ENCODE results near the gene GMEB2. TPM values are rescaled to one million over a fixed set of nuclear protein-coding genes. Genes with fewer than 3 reads are reported as not detected.
"Not testable (repeated sequence)": the region's sequence is repeated elsewhere in the genome, so short reads cannot be mapped to it uniquely, and the experiment has no call there.

Gene GMEB2, protein sequence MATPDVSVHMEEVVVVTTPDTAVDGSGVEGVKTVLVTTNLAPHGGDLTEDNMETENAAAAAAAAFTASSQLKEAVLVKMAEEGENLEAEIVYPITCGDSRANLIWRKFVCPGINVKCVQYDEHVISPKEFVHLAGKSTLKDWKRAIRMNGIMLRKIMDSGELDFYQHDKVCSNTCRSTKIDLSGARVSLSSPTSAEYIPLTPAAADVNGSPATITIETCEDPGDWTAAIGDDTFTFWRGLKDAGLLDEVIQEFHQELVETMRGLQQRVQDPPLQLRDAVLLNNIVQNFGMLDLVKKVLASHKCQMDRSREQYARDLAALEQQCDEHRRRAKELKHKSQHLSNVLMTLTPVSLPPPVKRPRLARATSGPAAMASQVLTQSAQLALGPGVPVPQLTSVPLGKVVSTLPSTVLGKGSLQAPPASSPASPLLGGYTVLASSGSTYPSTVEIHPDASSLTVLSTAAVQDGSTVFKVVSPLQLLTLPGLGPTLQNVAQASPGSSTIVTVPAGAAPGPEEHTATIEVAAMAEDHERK
- 10 to 100 TPM in 3 of 4 donors, 1 to 10 TPM in 1; 8.2 to 14.0 (median 12.5) TPM for polyA plus RNA-seq (ENCODE audit: insufficient read length in 4 of 4)

DNA sequence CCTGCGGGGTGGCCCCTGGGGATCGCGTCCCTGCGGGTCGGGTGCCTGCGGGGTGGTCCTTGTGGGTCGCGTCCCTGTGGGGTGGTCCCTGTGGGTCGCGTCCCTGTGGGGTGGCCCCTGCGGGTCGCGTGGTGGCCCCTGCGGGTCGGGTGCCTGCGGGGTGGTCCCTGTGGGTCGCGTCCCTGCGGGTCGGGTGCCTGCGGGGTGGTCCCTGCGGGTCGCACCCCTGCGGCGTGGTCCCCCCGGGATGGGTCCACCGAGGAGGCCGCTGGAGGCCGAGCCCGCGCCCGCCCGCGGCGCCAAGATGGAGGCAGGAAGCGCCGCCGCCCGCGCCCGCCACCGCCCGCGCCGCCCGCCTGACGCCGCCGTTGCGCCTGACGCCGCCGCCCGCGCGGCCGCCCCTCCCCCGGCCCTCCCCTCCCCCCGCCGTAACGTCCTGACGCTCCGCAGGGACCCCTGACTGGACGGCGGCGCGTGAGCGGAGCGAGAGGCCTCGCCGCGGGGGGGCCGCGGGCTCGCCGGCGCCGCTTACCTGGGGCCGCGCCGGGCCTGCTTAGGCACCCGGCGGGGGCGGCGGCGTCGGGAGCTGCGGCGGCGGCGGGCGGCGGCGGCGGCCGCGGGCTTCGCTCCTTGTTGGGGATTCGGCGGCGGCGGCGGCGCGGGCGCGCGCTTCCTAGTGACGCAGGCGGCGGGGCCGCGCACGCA is at the start of gene GMEB2:
Gene GMEB2, minus strand, starts transcription at position 678 of the 705 bp plus-strand sequence. CDS start 7,704 bp downstream, outside the sequence.
- DNase-seq (ENCODE audit: low read depth in 4 of 4, low spot score in 2 of 4): peak in 1 of 4 donors; percentile 16

DNA sequence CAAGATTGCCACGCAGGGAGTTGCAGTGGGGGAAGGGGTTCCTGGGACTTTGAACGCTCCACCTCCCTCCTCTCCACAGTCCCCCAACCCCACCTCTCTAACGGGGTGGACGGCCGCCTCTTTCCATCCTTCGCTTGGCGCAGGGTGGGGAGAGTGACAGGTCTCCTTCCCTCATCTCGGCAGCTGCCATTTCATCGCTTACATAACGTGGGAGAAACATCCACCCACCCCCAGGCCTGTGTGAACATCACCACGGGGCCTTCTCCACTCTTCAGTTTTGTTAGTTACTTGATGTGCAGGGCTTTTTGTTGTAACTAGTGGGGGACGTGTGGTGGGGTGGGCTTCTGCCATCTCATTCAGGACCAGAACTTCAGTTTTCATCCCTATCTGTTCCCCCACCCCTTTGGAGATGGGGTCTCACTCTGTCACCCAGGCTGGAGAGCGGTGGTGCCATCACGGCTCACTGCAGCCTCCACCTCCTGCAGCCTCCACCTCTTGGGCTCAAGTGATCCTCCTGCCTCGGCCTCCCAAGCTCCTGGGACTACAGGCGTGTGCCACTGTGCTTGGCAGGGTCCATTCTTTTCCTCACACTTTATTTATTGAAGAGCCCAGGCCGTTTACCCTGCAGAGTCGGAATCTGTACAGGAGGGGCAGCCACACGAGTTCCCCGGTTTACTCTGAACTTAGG is 48.9 kb upstream of the GMEB2 start:
- DNase-seq (ENCODE audit: low read depth in 4 of 4, low spot score in 2 of 4): no peak

DNA sequence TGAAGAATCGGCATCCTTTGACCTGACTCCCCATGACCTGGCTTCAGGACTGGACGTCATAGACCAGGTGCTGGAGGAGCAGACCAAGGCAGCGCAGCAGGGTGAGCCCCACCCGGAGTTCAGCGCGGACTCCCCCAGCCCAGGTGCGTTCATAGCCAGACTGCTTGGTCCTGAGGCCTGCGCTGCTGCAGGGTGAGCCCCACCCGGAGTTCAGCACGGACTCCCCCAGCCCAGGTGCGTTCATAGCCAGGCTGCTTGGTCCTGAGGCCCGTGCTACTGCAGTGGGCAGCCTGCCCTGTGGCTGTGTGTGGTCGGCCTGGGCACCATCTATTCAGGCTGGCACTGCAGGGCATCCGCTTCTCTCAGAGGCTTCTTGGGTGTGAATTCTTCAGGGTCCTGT is 47.0 kb upstream of the GMEB2 start:
- no peak for DNase-seq (ENCODE audit: low read depth in 4 of 4, low spot score in 2 of 4)

DNA sequence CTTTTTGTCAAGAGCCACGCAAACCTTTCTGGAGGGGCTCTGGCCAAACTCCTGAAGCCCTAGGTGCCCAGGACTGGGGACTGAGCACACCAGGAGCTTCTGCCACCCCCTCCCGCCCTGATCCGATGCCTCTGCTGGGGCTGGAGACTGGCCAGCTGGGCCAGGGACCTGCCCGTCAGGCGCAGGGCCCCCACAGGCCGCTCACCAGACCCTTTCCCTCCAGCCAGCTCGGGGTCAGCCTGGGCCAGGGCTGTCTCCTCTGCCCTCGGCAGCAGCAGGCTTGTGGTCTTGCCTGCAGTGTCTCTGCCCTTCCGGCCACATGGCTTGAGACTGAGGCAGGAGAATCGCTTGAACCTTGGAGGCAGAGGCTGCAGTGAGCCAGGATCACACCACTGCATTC is 45.8 kb upstream of the GMEB2 start:
- no peak for DNase-seq (ENCODE audit: low read depth in 4 of 4, low spot score in 2 of 4)

DNA sequence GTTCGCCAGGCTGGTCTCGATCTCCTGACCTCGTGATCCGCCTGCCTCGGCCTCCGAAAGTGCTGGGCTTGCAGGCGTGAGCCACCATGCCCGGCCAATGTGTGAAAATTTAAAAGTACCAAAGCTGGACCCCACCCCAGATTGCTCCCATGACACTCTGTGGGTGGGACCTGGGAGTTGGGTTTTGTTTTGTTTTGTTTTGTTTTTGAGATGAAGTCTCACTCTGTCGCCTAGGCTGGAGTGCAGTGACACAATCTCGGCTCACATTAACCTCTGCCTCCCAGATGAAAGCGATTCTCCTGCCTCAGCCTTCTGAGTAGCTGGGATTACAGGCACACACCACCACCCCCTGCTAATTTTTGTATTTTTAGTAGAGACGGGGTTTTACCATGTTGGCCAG is 44.8 kb upstream of the GMEB2 start:
- DNase-seq (ENCODE audit: low read depth in 4 of 4, low spot score in 2 of 4): not testable (repeated sequence)

DNA sequence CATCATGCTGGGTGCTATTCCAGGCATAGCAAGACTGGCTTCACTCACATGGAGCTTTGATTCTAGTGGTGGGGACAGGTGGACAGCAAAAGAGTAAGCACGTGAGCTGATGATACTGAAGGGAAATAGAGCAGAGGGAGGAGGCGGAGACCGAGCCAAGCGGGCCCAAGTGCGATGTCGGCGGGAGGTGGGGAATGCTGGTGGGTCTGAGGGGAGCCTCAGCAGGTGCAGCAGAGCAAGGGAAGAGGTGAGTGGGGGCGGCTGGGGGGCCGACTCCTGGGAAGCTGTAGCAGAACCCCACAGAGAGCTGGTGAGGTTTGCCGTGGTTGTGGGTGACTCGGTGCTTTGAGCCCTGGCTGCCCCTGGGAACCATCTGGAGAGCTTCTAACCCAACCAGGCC is 41.5 kb upstream of the GMEB2 start:
- no peak for DNase-seq (ENCODE audit: low read depth in 4 of 4, low spot score in 2 of 4)

DNA sequence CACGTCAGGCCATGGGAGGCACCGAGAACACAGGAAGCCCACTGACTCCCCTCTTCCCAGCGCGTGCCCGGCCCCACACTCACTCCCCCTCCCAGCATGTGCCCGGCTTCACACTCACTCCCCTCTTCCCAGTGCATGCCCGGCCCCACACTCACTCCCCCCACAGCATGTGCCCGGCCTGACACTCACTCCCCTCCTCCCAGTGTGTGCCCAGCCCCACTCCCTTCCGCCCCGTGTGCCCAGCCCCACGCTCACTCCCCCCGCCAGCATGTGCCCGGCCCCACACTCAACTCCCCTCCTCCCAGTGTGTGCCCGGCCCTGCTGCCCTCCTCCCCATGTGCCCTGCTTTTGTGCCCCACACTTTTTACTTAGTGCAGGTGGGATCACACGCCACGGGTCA is 41.0 kb upstream of the GMEB2 start:
- DNase-seq (ENCODE audit: low read depth in 4 of 4, low spot score in 2 of 4): no peak

DNA sequence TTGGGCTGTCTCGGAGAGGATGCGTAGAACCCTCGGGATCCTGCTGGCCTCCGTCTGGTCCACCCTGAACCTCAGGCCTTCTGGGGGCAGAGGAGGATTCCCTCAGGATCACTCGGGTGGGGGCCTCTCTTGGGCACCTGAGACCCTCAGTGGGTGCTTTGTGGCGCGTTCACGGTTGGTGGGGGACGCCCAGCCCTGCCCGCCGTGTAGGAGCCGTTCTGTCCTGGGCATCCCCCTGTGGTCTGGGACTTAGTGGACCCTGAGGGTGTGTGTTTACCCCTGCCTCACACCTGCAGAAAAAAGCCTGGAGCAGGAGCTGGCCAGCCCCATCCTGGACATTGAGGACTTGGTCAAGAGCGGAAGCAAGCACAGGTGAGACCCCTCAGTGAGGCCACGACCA is 38.8 kb upstream of the GMEB2 start:
- DNase-seq (ENCODE audit: low read depth in 4 of 4, low spot score in 2 of 4): no peak

DNA sequence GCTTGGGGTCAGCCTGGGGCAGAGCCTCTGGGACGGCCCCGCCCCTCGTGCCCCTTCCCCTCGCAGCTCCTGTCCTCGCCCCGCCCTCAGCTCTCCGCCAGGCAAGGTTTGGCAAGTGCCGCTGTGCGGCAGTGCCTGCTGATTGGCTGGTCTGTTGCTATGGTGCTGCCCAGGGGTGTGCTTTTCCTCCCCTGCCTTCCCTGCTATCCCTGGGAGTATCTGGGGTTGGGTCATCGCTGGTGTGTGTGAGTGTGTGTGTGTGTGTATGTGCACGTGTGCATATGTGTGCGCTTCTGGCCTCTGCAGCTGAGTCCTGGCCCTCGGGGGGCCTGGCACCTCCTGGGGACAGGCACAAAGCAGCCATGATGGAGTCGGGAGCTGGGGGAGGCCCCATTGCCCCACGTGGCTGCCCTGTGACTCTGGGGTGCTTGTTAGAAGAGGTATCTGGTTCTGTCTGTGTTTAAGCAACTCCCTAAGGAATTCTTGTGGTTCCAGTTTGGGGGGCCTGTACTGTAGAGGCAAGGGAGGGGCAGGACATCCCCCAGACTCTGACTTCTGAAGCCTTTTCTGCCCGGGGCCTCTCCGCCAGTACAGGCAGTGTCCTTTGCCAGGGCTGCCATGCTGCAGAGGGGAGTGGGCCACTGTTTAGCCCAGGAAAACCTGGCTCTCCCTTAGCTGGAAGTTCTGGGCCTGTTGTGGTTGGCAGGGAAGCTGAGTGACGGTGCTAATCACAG is 38.1 kb upstream of the GMEB2 start:
- DNase-seq (ENCODE audit: low read depth in 4 of 4, low spot score in 2 of 4): no peak

DNA sequence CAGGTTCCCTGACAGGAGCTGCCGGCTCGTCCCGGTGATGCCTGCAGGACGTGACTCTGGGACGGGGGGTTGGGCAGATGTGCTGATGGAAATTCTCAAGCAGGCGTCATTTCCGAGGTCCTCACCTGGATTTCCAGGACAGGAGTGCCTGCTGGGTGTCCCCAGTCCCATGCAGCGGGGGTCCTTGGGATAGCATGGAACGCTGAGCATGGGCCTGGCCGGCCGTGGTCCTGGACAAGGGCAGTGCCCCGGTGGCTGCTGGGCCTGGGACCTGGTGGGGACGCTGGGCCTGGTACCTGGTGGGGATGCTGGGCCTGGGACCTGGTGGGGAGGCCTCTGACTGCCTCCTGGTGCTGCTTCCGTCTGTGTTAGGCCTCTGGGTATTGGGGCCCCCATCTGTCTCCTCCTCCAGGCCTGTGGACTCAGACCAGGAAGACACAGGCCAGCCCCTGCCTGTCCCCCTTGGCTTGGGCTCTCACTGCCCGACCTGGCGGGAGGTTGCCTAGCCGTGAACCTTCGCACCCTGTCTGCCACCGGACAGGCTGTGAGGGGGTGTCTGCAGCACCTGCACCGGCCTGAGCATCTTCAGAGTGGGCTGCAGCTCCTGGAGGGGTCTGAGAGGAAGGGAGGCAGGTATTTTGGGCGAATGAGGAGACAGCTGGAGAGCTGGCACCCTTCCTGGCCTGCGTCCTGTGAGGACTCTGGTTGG is 37.4 kb upstream of the GMEB2 start:
- no peak for DNase-seq (ENCODE audit: low read depth in 4 of 4, low spot score in 2 of 4)

DNA sequence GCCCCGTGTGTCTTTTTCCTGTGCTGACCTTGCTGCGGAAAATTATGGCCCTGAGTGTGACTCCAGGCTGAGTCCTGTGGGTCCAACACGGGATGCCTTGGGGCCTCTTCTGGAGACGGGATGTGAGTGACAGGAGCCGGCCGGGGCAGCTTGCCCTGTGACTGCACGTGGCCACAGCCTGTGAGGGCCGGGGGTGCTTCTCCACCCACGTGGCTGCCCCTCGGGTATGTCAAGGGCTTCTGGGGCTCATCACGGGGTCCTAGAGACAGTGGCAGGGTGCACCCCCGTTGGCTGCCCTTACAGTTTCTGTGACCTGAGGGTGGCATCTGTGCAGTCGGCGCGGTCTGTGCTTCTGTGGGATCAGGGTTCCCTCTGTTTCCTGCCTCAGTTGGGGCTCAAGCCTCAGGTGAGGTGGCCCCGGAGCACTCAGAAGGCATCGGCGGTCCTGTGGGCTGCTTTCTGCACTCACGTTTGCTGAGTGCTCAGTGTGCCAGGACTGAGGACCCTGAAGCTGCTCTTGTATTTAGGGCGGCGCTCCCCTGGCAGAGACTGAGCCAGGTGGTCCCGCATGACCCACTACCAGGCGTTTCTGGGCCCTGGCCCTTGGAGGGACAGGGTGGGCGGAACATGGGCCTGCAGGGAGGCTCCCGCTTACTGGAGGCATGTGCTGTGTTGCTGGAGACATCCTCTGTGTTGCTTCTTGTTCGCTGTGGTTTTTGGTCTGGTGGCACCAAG is 36.6 kb upstream of the GMEB2 start:
- no peak for DNase-seq (ENCODE audit: low read depth in 4 of 4, low spot score in 2 of 4)

DNA sequence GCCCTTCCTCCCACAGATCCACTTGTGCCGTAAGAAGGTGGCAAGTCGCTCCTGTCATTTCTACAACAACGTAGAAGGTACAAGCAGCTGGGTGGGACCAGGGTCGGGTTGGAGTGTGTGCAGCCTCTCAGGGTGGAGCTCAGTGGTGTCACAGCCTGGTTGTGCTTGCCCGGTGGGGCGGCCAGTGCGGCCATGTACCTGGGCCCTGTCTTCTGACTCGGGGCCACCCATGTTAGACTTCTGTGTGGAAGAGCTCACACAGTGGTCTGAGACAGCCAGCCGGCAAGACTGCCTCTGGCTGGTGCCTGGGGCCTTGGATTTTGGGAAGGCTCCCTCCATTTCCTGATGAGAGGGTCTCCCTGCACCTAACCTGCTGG is 35.9 kb upstream of the GMEB2 start:
- DNase-seq (ENCODE audit: low read depth in 4 of 4, low spot score in 2 of 4): no peak

DNA sequence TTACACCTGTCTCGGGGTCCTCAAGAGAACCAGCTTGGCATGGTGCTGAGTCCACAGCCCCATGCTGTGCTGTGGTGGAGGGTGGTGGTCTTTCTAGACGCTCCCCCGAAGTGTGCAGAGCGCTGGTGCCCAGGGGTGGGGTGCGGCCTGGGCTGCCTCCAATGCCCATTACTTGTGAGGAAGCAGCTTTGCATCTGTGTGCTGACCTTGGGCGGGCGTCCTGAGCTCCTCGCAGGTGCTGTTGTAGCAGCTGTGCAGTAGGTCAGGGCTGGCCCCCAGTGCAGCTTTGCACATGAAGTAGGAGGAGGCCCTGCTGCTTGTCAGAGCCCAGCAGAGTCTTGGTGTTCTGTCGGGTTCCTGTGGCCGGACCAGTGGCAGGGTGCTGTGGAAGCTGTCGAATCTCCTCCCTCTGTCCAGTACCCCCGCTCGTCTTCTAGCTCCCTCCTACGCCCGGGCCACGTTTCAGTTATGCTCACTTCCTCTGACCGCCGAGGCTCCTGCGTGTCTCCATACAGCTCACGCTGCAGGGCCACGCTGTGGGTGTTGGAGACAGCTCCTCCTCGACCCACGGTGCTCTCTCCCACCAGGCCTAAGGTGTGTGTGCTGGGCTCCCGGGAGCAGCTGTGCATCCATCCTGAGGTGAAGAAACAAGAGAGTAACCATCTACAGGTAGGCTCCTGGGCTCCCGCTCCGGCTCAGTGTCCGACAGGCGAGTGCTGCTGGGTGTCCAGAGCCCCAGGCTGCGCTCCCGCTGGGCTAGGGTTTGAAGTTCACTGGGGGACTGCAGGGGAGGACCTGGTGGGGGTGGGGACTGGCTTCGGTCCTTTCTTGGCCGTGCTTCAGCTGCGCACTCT is 35.3 kb upstream of the GMEB2 start:
- no peak for DNase-seq (ENCODE audit: low read depth in 4 of 4, low spot score in 2 of 4)

DNA sequence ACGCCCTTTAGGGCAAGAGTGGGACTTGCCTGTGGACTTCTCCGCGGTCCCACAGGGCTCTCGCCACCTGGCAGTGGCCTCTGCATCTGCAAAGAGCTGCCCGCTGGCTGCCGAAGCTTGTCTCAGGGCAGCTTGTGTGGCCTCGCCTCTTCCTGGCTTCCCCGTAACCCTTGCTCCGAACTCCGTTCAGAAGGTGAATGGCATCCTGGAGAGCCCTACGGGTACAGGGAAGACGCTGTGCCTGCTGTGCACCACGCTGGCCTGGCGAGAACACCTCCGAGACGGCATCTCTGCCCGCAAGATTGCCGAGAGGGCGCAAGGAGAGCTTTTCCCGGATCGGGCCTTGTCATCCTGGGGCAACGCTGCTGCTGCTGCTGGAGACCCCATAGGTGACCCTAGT is 34.2 kb upstream of the GMEB2 start:
- DNase-seq (ENCODE audit: low read depth in 4 of 4, low spot score in 2 of 4): no peak

DNA sequence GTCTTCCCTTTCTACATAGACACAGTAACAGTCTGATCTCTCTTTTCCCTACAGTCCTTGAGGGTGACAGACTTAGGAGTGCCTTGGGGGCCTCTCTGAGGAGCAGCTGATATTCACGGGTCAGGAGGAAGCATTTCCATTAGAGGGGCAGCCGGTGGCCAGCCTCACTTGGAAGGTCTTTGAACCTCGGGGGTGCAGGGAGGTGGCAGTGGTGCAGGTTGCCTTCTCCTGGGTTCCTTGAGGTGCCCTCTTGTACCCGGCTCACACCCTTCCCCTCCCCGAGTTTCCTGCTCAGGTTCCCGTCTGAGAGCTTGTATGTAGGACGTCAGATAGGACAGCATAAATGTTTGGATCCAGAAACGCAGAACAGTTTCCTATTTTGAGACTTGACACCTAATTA is 33.7 kb upstream of the GMEB2 start:
- DNase-seq (ENCODE audit: low read depth in 4 of 4, low spot score in 2 of 4): no peak

DNA sequence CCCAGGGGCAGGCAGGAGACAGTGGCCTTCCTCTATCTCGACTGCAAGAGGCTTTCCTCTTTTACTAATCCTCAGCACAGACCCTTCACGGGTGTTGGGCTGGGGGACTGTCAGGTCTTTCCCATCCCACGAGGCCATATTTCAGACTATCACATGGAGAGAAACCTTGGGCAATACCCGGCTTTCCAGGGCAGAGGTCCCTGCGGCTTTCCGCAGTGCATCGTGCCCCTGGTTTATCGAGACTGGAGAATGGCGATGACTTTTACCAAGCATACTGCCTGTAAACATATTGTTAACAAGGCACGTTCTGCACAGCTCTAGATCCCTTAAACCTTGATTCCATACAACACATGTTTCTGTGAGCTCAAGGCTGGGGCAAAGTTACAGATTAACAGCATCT is 33.3 kb upstream of the GMEB2 start:
- DNase-seq (ENCODE audit: low read depth in 4 of 4, low spot score in 2 of 4): not testable (repeated sequence)

DNA sequence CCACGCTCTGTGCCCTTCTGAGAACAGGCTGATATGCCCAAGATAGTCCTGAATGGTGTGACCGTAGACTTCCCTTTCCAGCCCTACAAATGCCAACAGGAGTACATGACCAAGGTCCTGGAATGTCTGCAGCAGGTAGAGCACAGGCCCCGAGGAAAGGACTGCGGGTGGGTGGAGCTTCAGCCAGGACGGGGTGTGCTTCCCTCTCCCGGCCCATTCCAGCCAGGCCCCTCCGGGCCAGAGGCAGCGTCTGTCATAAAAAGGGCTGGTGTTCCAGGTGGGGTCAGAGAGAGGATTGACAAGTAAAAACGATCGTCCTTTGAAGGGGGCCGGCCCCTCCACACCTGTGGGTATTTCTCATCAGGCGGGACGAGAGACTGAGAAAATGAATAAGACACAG is 32.5 kb upstream of the GMEB2 start:
- DNase-seq (ENCODE audit: low read depth in 4 of 4, low spot score in 2 of 4): no peak

DNA sequence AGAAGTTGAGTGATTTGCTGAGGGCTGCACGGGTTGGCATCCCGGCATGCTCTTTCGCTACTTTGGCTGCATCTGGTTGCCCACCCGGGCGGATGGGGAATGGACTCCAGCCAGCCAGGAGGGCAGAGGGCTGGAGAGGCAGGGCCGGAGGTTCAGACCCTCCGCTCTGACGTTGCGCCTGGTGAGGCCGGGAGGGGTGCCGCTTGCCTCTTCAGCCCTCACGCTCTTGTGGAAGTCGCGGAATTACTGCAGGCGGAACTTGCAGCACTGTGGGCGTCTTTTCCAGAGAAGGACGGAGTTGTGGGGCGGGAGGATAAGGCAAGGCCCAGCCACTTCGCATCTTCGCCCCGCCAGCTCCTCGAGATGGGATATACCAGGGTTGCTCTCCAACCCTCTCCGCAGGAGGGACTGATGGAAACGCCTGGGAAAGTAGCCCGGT is 31.9 kb upstream of the GMEB2 start:
- DNase-seq (ENCODE audit: low read depth in 4 of 4, low spot score in 2 of 4): no peak
